Mammary epithelial cell (primary cell): ENCODE results near the gene TRMT6.

Experiments
- CTCF ChIP-seq, 2 donors: IDR thresholded peaks in 1 of 2; conservative IDR thresholded peaks in 1 of 2; 2 replicates each; pipeline ENCODE4 v1.5.1; 2011 to 2012; ENCODE audit warnings: inconsistent platforms in 2 of 2, low read length in 2 of 2, mild to moderate bottlenecking in 2 of 2, control low read depth in 1 of 2, low read depth in 1 of 2; ENCODE audit not compliant: insufficient read depth in 1 of 2; ENCODE audit errors: extremely low read depth in 1 of 2
- EZH2 ChIP-seq: IDR thresholded peaks from 2 replicates; pipeline ENCODE4 v1.6.1; 2012; ENCODE audit warnings: low read length, inconsistent platforms, borderline replicate concordance

GRCh38 chr20:5980720-5981538 is 30.6 kb upstream of the TRMT6 start:
- TF ChIP-seq CTCF (conservative IDR thresholded peaks at IDR 0.05 in 1 of 2, IDR thresholded peaks at IDR 0.05 in 1 of 2; ENCODE audit: extremely low read depth in 1 of 2, insufficient read depth in 1 of 2, low read depth in 1 of 2, low read length in 2 of 2): no peak
- TF ChIP-seq EZH2: no peak
